Naive thymus-derived CD4-positive, alpha-beta T cell (primary cell): ENCODE results near the gene HENMT1. TPM values are rescaled to one million over a fixed set of nuclear protein-coding genes. Genes with fewer than 3 reads are reported as not detected.
"Not testable (repeated sequence)": the region's sequence is repeated elsewhere in the genome, so short reads cannot be mapped to it uniquely, and the experiment has no call there.

Experiments used
- ATAC-seq: fragments of 150-1000 bp; cut with Tn5 transposase; 2 replicates; pipeline ENCODE4 v1.10.0; 2021; ENCODE audit warnings: mild to moderate bottlenecking, moderate library complexity
- CTCF ChIA-PET: fragments of 350-600 bp; sonication (Branson Sonifier 250); formaldehyde crosslinking; loops from one replicate; lab custom pipeline; 2021; ENCODE audit warnings: antibody characterized with exemption; lab: Charles Lee
- POLR2A ChIA-PET: fragments of 350-600 bp; sonication (Branson Sonifier 250); formaldehyde crosslinking; loops from one replicate; lab custom pipeline; 2021; ENCODE audit warnings: antibody characterized with exemption, inconsistent platforms; lab: Charles Lee
- DNase-seq, 9 donors: peaks; one replicate each; pipeline versions ENCODE4 v3.0.0 to v3.0.0-alpha.2; 2020 to 2022; ENCODE audit warnings: mixed read lengths in 1 of 9
- H3K27ac ChIP-seq: one replicate; pipeline ENCODE4 v1.7.0; 2013; ENCODE audit warnings: mild to moderate bottlenecking, low read depth, low read length, moderate library complexity
- H3K27me3 ChIP-seq, 2 donors: one replicate each; pipeline ENCODE4 v1.7.0; 2013; ENCODE audit warnings: low read length in 2 of 2, mild to moderate bottlenecking in 2 of 2, moderate library complexity in 2 of 2; ENCODE audit not compliant: control insufficient read depth in 2 of 2, insufficient read depth in 2 of 2
- H3K36me3 ChIP-seq, 3 experiments: 1 replicate in 2 of 3; 2 replicates in 1 of 3; pipeline ENCODE4 v1.7.0; 2013; ENCODE audit warnings: low read length in 3 of 3, mild to moderate bottlenecking in 3 of 3, moderate library complexity in 1 of 3; ENCODE audit not compliant: insufficient read depth in 3 of 3, control insufficient read depth in 2 of 3
- H3K4me1 ChIP-seq, 2 donors: one replicate each; pipeline ENCODE4 v1.7.0; 2013; ENCODE audit warnings: low read length in 2 of 2, mild to moderate bottlenecking in 2 of 2, moderate library complexity in 1 of 2; ENCODE audit not compliant: control insufficient read depth in 2 of 2, insufficient read depth in 2 of 2
- H3K4me3 ChIP-seq: 2 replicates; pipeline ENCODE4 v1.7.0; 2013; ENCODE audit warnings: mild to moderate bottlenecking, low read length
- H3K9me3 ChIP-seq, 3 experiments: 1 replicate in 2 of 3; 2 replicates in 1 of 3; pipeline ENCODE4 v1.7.0; 2013; ENCODE audit warnings: low read length in 3 of 3; ENCODE audit not compliant: control insufficient read depth in 2 of 3
- H3K27ac Mint-ChIP-seq, 9 donors: one replicate each; pipeline ENCODE4 v1.8.0; 2020 to 2022; ENCODE audit warnings: mixed read lengths in 9 of 9, mild to moderate bottlenecking in 8 of 9, moderate library complexity in 5 of 9, inconsistent platforms in 2 of 9
- H3K27me3 Mint-ChIP-seq, 5 donors: one replicate each; pipeline ENCODE4 v1.8.0; 2021 to 2022; ENCODE audit warnings: mixed read lengths in 5 of 5, mild to moderate bottlenecking in 1 of 5
- H3K36me3 Mint-ChIP-seq, 5 donors: one replicate each; pipeline ENCODE4 v1.8.0; 2020 to 2022; ENCODE audit warnings: mixed read lengths in 5 of 5, mild to moderate bottlenecking in 3 of 5, inconsistent platforms in 1 of 5
- H3K4me1 Mint-ChIP-seq, 7 donors: one replicate each; pipeline ENCODE4 v1.8.0; 2020 to 2022; ENCODE audit warnings: mixed read lengths in 7 of 7, mild to moderate bottlenecking in 3 of 7, inconsistent platforms in 1 of 7
- H3K4me3 Mint-ChIP-seq, 10 donors: one replicate each; pipeline ENCODE4 v1.8.0; 2020 to 2022; ENCODE audit warnings: mild to moderate bottlenecking in 10 of 10, mixed read lengths in 10 of 10, moderate library complexity in 6 of 10, inconsistent platforms in 2 of 10
- H3K9me3 Mint-ChIP-seq, 11 donors: one replicate each; pipeline ENCODE4 v1.8.0; 2020 to 2022; ENCODE audit warnings: mixed read lengths in 11 of 11, mild to moderate bottlenecking in 4 of 11, inconsistent platforms in 1 of 11, moderate library complexity in 1 of 11
- intact Hi-C, 2 donors: fragments of 100-400 bp; cut with micrococcal nuclease; formaldehyde crosslinking; loops; one replicate each; pipeline ENCODE4 v1.15.1; 2023
- polyA plus RNA-seq, 2 donors: library from polyadenylated mRNA; unstranded; fragments of 300-500 nt; fragmentation: Illumina TruSeq; gene quantifications; one replicate each; pipeline ENCODE4 v1.2.3, GENCODE V29; 2021
- total RNA-seq, 6 experiments: library from RNA in 5 of 6; stranded (reverse) in 5 of 6; gene quantifications; 1 replicate in 5 of 6; 2 replicates in 1 of 6; pipeline ENCODE4 v1.2.3 and lab custom pipeline; 2021 to 2026

The HENMT1 gene
- total and polyA plus RNA-seq, 7 experiments from 2014 or later = 5.8 to 22.2 (median 13.8) TPM

DNA sequence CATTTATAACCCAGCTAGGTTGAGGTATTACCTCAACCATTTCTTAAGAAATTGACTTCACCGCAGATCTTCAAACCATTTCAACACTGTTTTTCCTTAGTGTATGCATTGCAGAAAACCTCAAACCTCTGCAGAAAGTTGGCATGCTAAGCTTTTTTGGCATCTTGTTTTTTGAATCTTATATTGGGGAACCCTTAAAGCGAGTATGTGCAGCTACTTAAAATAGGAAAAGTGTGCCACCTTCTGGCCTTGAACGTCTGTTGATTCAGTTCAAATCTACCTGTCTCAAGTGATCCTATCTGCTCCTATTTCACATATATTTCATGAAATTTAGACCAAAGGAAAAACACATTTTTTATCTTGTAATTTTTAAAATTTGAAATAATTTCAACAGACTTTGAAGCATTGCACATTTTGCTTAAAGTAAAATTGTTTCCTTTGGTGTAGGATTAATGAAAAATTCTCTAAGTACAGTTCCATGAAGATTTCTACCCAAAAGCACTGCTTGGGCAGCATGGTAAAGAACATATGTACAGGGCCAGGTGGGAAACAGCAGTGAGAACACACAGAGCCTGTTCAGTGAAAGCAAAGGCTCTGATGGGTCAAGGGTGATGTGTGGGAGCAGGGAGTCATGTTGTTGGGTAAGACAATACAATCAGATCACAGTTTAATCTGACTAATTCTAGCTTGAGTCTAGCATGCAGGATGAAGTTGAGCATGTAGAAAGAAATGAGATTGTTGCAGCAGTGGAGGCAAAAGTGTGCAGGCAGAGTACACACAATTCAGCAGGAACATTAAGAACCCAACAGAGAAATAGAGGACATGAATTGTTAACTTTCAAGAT is 17.2 kb downstream of the HENMT1 start:
- H3K4me3 Mint-ChIP-seq = peak overlapping the region in 9 of 10 donors; percentile 4 to 70 (median 47)
- H3K36me3 Mint-ChIP-seq = peaks cover 3 to 43% (median 16%) of the 10 kb centered on the region in 5 donors
- peaks cover 55 to 81% (median 75%) of the 10 kb centered on the region in 7 donors for H3K4me1 Mint-ChIP-seq
- no peaks in the 10 kb centered on the region for H3K27me3 Mint-ChIP-seq
- peaks cover 0 to 4% (median 3%) of the 10 kb centered on the region in 3 experiments for H3K36me3 ChIP-seq
- CTCF ChIA-PET = interaction anchor here (0.6 to 5.8 kb wide), 20 partner anchors 8 to 562 kb away, joined by 3 to 64 read pairs (median 4); partner anchors contain the start of genes EEIG2, HENMT1 and PRPF38B
- H3K4me1 ChIP-seq = peaks cover 49 to 52% of the 10 kb centered on the region in 2 donors
- H3K27me3 ChIP-seq = no peaks in the 10 kb centered on the region
- H3K27ac Mint-ChIP-seq = peak overlapping the region; percentile 68 to 100 (median 98)
- H3K4me3 ChIP-seq = no peak overlapping the region
- ATAC-seq (peak; percentile 45), DNase-seq (peak in 7 of 9 donors; percentile 59 to 78 (median 67))
- peak overlapping the region; percentile 71 for H3K27ac ChIP-seq
- peaks cover 0 to 3% (median 0%) of the 10 kb centered on the region in 3 experiments for H3K9me3 ChIP-seq
- H3K9me3 Mint-ChIP-seq = peaks cover 0 to 18% (median 6%) of the 10 kb centered on the region in 11 donors
- POLR2A ChIA-PET = interaction anchor here (0.6 to 6.1 kb wide), 15 partner anchors 8 to 860 kb away, joined by 3 to 236 read pairs (median 5); partner anchors contain the start of genes EEIG2, HENMT1 and PRPF38B
- intact Hi-C loops = loop anchor here (1.0 to 10.0 kb wide), 10 partner anchors 49 to 1691 kb away; partner anchors contain the start of genes PRPF38B (in 1 of the 2), RBM15 (in 1 of the 2), SARS1 (in 1 of the 2) and SLC25A24 (in 1 of the 2)

GRCh38 chr1:108640863-108641262 is 20.0 kb downstream of the HENMT1 start:
- not testable (repeated sequence) for H3K27ac ChIP-seq, H3K4me3 ChIP-seq, ATAC-seq, H3K9me3 ChIP-seq, H3K27me3 Mint-ChIP-seq, H3K36me3 ChIP-seq, H3K4me3 Mint-ChIP-seq, H3K9me3 Mint-ChIP-seq, DNase-seq, H3K27me3 ChIP-seq
- peaks cover 25 to 33% of the 10 kb centered on the region in 2 donors for H3K4me1 ChIP-seq
- ChIA-PET CTCF (interaction anchor here (0.7 to 1.1 kb wide), 3 partner anchors 51 to 431 kb away, joined by 3 read pairs; partner anchors contain the start of gene PRPF38B), POLR2A (interaction anchor here (1.9 kb wide), 1 partner anchor 52 kb away, joined by 5 read pairs; the partner anchor contains the start of gene PRPF38B)
- intact Hi-C loops = loop anchor here (5.0 to 10.0 kb wide), 5 partner anchors 439 to 1694 kb away; partner anchors contain the start of genes RBM15 (in 1 of the 2), SARS1 (in 1 of the 2), SLC25A24 (in 1 of the 2) and VAV3 (in 1 of the 2)
- Mint-ChIP-seq H3K27ac (peak overlapping the region in 1 of 9 donors; percentile 71), H3K36me3 (peaks cover 0 to 20% (median 0%) of the 10 kb centered on the region in 5 donors), H3K4me1 (peaks cover 35 to 55% (median 53%) of the 10 kb centered on the region in 7 donors)

GRCh38 chr1:108639899-108640560 is 20.9 kb downstream of the HENMT1 start:
- H3K4me1 Mint-ChIP-seq = peaks cover 28 to 46% (median 44%) of the 10 kb centered on the region in 7 donors
- peaks cover 0 to 17% (median 2%) of the 10 kb centered on the region in 5 donors for H3K36me3 Mint-ChIP-seq
- ATAC-seq = no peak
- intact Hi-C loops = loop anchor here (5.0 to 10.0 kb wide), 5 partner anchors 438 to 1695 kb away; partner anchors contain the start of genes RBM15 (in 1 of the 2), SARS1 (in 1 of the 2), SLC25A24 (in 1 of the 2) and VAV3 (in 1 of the 2)
- POLR2A ChIA-PET = interaction anchor here (1.9 kb wide), 1 partner anchor 52 kb away, joined by 5 read pairs; the partner anchor contains the start of gene PRPF38B
- Histone ChIP-seq H3K4me3 (no peak overlapping the region), H3K27ac (no peak overlapping the region), H3K36me3 (peaks cover 0 to 7% (median 0%) of the 10 kb centered on the region in 3 experiments), H3K9me3 (no peaks in the 10 kb centered on the region), H3K4me1 (peaks cover 17 to 25% of the 10 kb centered on the region in 2 donors), H3K27me3 (no peaks in the 10 kb centered on the region)
- CTCF ChIA-PET = interaction anchor here (1.0 to 1.1 kb wide), 2 partner anchors 52 to 430 kb away, joined by 3 read pairs; partner anchors contain the start of gene PRPF38B
- H3K27ac Mint-ChIP-seq = peak overlapping the region; percentile 33 to 81 (median 54)
- H3K27me3 Mint-ChIP-seq = no peaks in the 10 kb centered on the region
- peak in 5 of 9 donors; percentile 10 to 51 (median 26) for DNase-seq
- peak overlapping the region in 9 of 10 donors; percentile 8 to 74 (median 44) for H3K4me3 Mint-ChIP-seq
- H3K9me3 Mint-ChIP-seq = peaks cover 0 to 6% (median 0%) of the 10 kb centered on the region in 11 donors

DNA sequence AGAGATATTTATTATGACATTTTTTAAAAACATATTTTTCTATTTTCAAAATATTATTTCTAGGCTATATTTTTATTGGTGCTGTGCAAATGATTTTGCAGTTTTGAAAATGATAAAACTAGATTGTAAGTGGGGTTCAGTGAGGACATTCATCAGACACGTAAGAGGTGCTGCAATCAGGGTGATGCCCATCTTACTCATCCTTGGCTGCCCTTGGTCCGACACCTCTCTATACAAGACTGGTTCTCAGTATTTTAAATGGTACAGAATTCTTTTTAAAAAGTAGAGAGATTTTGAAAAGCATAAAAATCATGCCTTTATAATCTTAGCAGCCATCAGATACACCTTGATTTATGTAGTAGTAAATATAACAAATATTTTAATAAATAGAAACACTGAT is 24.0 kb downstream of the HENMT1 start:
- Mint-ChIP-seq H3K4me3 (no peak overlapping the region), H3K9me3 (peaks cover 0 to 6% (median 0%) of the 10 kb centered on the region in 11 donors), H3K27me3 (no peaks in the 10 kb centered on the region), H3K27ac (no peak overlapping the region), H3K36me3 (peaks cover 8 to 32% (median 16%) of the 10 kb centered on the region in 5 donors), H3K4me1 (peaks cover 7 to 17% (median 16%) of the 10 kb centered on the region in 7 donors)
- DNase-seq = no peak
- H3K9me3 ChIP-seq = no peaks in the 10 kb centered on the region
- no peak for ATAC-seq
- no peak overlapping the region for H3K4me3 ChIP-seq
- peaks cover 0 to 12% (median 0%) of the 10 kb centered on the region in 3 experiments for H3K36me3 ChIP-seq
- H3K27me3 ChIP-seq = no peaks in the 10 kb centered on the region
- CTCF ChIA-PET = no interaction called here
- intact Hi-C loops = no loop called here
- no peaks in the 10 kb centered on the region for H3K4me1 ChIP-seq
- no peak overlapping the region for H3K27ac ChIP-seq
- POLR2A ChIA-PET = no interaction called here

- ChIA-PET POLR2A (interaction anchor here (1.1 kb wide), 1 partner anchor 25 kb away, joined by 8 read pairs; no protein-coding TSS in a partner anchor), CTCF (no interaction called here)
- H3K27ac Mint-ChIP-seq = no peak overlapping the region
These were observed 26.4 kb downstream of the HENMT1 start for GRCh38 chr1:108634521-108634920.

More at GRCh38 chr1:108634521-108634920, 26.4 kb downstream of the HENMT1 start:
- Mint-ChIP-seq H3K4me1 (peaks cover 0 to 4% (median 2%) of the 10 kb centered on the region in 7 donors), H3K4me3 (no peak overlapping the region), H3K27me3 (no peaks in the 10 kb centered on the region), H3K9me3 (no peaks in the 10 kb centered on the region), H3K36me3 (peaks cover 8 to 46% (median 20%) of the 10 kb centered on the region in 5 donors)
- H3K36me3 ChIP-seq = peaks cover 0 to 23% (median 0%) of the 10 kb centered on the region in 3 experiments
- ATAC-seq (no peak), DNase-seq (no peak)
- H3K9me3 ChIP-seq = no peaks in the 10 kb centered on the region
- H3K4me1 ChIP-seq = no peaks in the 10 kb centered on the region
- no peaks in the 10 kb centered on the region for H3K27me3 ChIP-seq
- H3K27ac ChIP-seq = no peak overlapping the region
- intact Hi-C loops = no loop called here
- H3K4me3 ChIP-seq = no peak overlapping the region
